HG03558 (cell line): Measurements from ENCODE around the gene CHST8.

ENCODE experiments used
- ATAC-seq: cut with Tn5 transposase; IDR thresholded peaks from one replicate; pipeline ENCODE4 v1.9.1; 2021; ENCODE audit warnings: moderate number of reproducible peaks; ENCODE audit not compliant: unreplicated experiment; ENCODE audit errors: extremely low read depth

The CHST8 gene

GRCh38 chr19:33725567-33725966 lies 103.8 kb downstream of the CHST8 start:
- ATAC-seq: no peak

- no peak for ATAC-seq
Measured at GRCh38 chr19:33726756-33727155, 105.0 kb downstream of the CHST8 start.

GRCh38 chr19:33727331-33727998 lies 105.7 kb downstream of the CHST8 start:
- ATAC-seq: no peak

GRCh38 chr19:33728141-33728540 lies 106.4 kb downstream of the CHST8 start:
- no peak for ATAC-seq

GRCh38 chr19:33730858-33731607 lies 109.3 kb downstream of the CHST8 start:
- no peak for ATAC-seq

GRCh38 chr19:33731881-33732280 lies 110.1 kb downstream of the CHST8 start:
- ATAC-seq: no peak

GRCh38 chr19:33734913-33735312 lies 113.2 kb downstream of the CHST8 start:
- no peak for ATAC-seq

GRCh38 chr19:33736158-33736557 lies 114.4 kb downstream of the CHST8 start:
- ATAC-seq: no peak

- ATAC-seq: no peak
Measured at GRCh38 chr19:33736787-33737186, 115.0 kb downstream of the CHST8 start.

- ATAC-seq: no peak
Measured at GRCh38 chr19:33737681-33738371, 116.1 kb downstream of the CHST8 start.

- ATAC-seq: no peak
Measured at GRCh38 chr19:33740811-33741396, 119.2 kb downstream of the CHST8 start.

- ATAC-seq: no peak
Measured at GRCh38 chr19:33745297-33745696, 123.5 kb downstream of the CHST8 start.

- no peak for ATAC-seq
Measured at GRCh38 chr19:33746159-33746558, 124.4 kb downstream of the CHST8 start.

- no peak for ATAC-seq
Measured at GRCh38 chr19:33747273-33747672, 125.5 kb downstream of the CHST8 start.

GRCh38 chr19:33748231-33748630 lies 126.5 kb downstream of the CHST8 start:
- ATAC-seq: no peak

- no peak for ATAC-seq
Measured at GRCh38 chr19:33749016-33749415, 127.3 kb downstream of the CHST8 start.

- no peak for ATAC-seq
Measured at GRCh38 chr19:33749619-33750175, 127.9 kb downstream of the CHST8 start.

GRCh38 chr19:33750587-33751435 lies 129.1 kb downstream of the CHST8 start:
- no peak for ATAC-seq

GRCh38 chr19:33751436-33751770 lies 129.7 kb downstream of the CHST8 start:
- no peak for ATAC-seq
